ENCODE measurements around the gene CDC16. TPM values are rescaled to one million over a fixed set of nuclear protein-coding genes. Genes with fewer than 3 reads are reported as not detected.

The CDC16 gene
- total RNA-seq, 1 experiment from 2014 or later: 61.1 TPM

GRCh38 chr13:114212158-114212495 is 22.6 kb upstream of the CDC16 start:
- BruUV-seq (replicated peaks): no TSS peak
- POLR2A ChIA-PET (ENCODE audit: low non-redundant PET): no interaction called here
- TF ChIP-seq, protein P1, sequence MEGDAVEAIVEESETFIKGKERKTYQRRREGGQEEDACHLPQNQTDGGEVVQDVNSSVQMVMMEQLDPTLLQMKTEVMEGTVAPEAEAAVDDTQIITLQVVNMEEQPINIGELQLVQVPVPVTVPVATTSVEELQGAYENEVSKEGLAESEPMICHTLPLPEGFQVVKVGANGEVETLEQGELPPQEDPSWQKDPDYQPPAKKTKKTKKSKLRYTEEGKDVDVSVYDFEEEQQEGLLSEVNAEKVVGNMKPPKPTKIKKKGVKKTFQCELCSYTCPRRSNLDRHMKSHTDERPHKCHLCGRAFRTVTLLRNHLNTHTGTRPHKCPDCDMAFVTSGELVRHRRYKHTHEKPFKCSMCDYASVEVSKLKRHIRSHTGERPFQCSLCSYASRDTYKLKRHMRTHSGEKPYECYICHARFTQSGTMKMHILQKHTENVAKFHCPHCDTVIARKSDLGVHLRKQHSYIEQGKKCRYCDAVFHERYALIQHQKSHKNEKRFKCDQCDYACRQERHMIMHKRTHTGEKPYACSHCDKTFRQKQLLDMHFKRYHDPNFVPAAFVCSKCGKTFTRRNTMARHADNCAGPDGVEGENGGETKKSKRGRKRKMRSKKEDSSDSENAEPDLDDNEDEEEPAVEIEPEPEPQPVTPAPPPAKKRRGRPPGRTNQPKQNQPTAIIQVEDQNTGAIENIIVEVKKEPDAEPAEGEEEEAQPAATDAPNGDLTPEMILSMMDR (conservative IDR thresholded peaks at IDR 0.05; ENCODE audit: low read depth, low read length): no peak
- no peak for TF ChIP-seq EZH2 (IDR thresholded peaks at IDR 0.05; ENCODE audit: borderline replicate concordance, low read depth, low read length, poor library complexity, severe bottlenecking)
- Histone ChIP-seq H3K36me3 (ENCODE audit: insufficient read depth, low read length, poor library complexity, severe bottlenecking) (no peaks in the 10 kb centered on the region), H3K4me3 (ENCODE audit: low read depth, low read length, poor library complexity, severe bottlenecking) (no peak overlapping the region), H3K4me1 (ENCODE audit: insufficient read depth, low read length, poor library complexity, severe bottlenecking) (peaks cover 4% of the 10 kb centered on the region), H3K27ac (ENCODE audit: low read depth, low read length, poor library complexity, severe bottlenecking) (no peak overlapping the region), H3K27me3 (replicated peaks; ENCODE audit: insufficient read depth, low read depth, low read length, poor library complexity) (peaks cover 11% of the 10 kb centered on the region), H3K9me3 (ENCODE audit: low read depth, low read length, poor library complexity, severe bottlenecking) (no peaks in the 10 kb centered on the region)
- CTCF ChIA-PET: no interaction called here
- DNase-seq (ENCODE audit: low spot score): no peak
- intact Hi-C loops (cut with micrococcal nuclease; ENCODE audit: unreplicated experiment): no loop called here

DNA sequence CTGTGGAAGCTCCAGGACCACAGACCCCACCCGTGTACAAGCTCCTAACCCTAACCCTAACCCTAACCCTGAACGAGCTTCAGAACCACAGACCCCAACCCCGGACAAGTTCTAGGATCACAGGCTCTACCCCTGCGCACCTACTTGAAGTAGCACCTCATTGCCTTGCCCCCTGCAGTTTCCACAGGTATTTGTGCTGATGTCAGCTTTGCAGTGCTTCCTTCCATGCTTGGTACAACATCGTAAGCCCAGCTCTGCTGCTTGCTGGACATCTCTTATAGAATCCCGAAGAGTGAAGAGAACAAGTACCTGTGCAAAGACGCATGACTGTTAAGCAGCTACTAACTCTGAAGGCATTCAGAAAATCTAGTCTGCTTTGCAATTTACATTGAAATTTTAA is 20.7 kb upstream of the CDC16 start:
- ChIA-PET POLR2A (ENCODE audit: low non-redundant PET) (interaction anchor here (0.7 kb wide), 1 partner anchor 15 kb away, joined by 7 read pairs; no protein-coding TSS in a partner anchor), CTCF (no interaction called here)
- BruUV-seq (replicated peaks): no TSS peak
- no peak for DNase-seq (ENCODE audit: low spot score)
- H3K36me3 ChIP-seq (ENCODE audit: insufficient read depth, low read length, poor library complexity, severe bottlenecking): no peaks in the 10 kb centered on the region
- no peak overlapping the region for H3K27ac ChIP-seq (ENCODE audit: low read depth, low read length, poor library complexity, severe bottlenecking)
- peaks cover 4% of the 10 kb centered on the region for H3K4me1 ChIP-seq (ENCODE audit: insufficient read depth, low read length, poor library complexity, severe bottlenecking)
- H3K27me3 ChIP-seq (replicated peaks; ENCODE audit: insufficient read depth, low read depth, low read length, poor library complexity): peaks cover 11% of the 10 kb centered on the region
- TF ChIP-seq, protein P1 (conservative IDR thresholded peaks at IDR 0.05; ENCODE audit: low read depth, low read length): no peak
- no peak for TF ChIP-seq EZH2 (IDR thresholded peaks at IDR 0.05; ENCODE audit: borderline replicate concordance, low read depth, low read length, poor library complexity, severe bottlenecking)
- intact Hi-C loops (cut with micrococcal nuclease; ENCODE audit: unreplicated experiment): no loop called here
- no peaks in the 10 kb centered on the region for H3K9me3 ChIP-seq (ENCODE audit: low read depth, low read length, poor library complexity, severe bottlenecking)
- H3K4me3 ChIP-seq (ENCODE audit: low read depth, low read length, poor library complexity, severe bottlenecking): no peak overlapping the region

- intact Hi-C loops (cut with micrococcal nuclease; ENCODE audit: unreplicated experiment): no loop called here
- POLR2A ChIA-PET (ENCODE audit: low non-redundant PET): no interaction called here
- TF ChIP-seq, protein P1 (conservative IDR thresholded peaks at IDR 0.05; ENCODE audit: low read depth, low read length): no peak
- TF ChIP-seq EZH2 (IDR thresholded peaks at IDR 0.05; ENCODE audit: borderline replicate concordance, low read depth, low read length, poor library complexity, severe bottlenecking): no peak
- DNase-seq (ENCODE audit: low spot score): no peak
- Histone ChIP-seq H3K27me3 (replicated peaks; ENCODE audit: insufficient read depth, low read depth, low read length, poor library complexity) (peaks cover 6% of the 10 kb centered on the region), H3K27ac (ENCODE audit: low read depth, low read length, poor library complexity, severe bottlenecking) (no peak overlapping the region), H3K4me3 (ENCODE audit: low read depth, low read length, poor library complexity, severe bottlenecking) (no peak overlapping the region), H3K4me1 (ENCODE audit: insufficient read depth, low read length, poor library complexity, severe bottlenecking) (no peaks in the 10 kb centered on the region), H3K36me3 (ENCODE audit: insufficient read depth, low read length, poor library complexity, severe bottlenecking) (no peaks in the 10 kb centered on the region), H3K9me3 (ENCODE audit: low read depth, low read length, poor library complexity, severe bottlenecking) (no peaks in the 10 kb centered on the region)
- CTCF ChIA-PET: no interaction called here
- BruUV-seq (replicated peaks): no TSS peak
Observed at GRCh38 chr13:114219392-114219791, 15.3 kb upstream of the CDC16 start.

All from A673 (cell line).